ENCODE measurements around the gene TBC1D9.

GRCh38 chr4:140628016-140628415, 128.2 kb downstream of the TBC1D9 start:
- TF ChIP-seq POLR2A (IDR thresholded peaks at IDR 0.05; ENCODE audit: low read length) (no peak), GATA1 (IDR thresholded peaks at IDR 0.05; ENCODE audit: low read depth, low read length) (no peak)
